Fibroblast of peridontal ligament (primary cell): ENCODE data around the gene EDA.

Source experiments
- DNase-seq: peaks from one replicate; pipeline ENCODE4 v3.0.0-alpha.2; 2010; ENCODE audit errors: extremely low read depth

EDA gene

GRCh38 chrX:70026112-70026850, 410.4 kb downstream of the EDA start:
- no peak for DNase-seq

- no peak for DNase-seq
Measured at GRCh38 chrX:70026851-70027200, 410.9 kb downstream of the EDA start.

GRCh38 chrX:70029863-70030262, 413.9 kb downstream of the EDA start:
- no peak for DNase-seq

GRCh38 chrX:70030301-70030767, 414.4 kb downstream of the EDA start:
- peak; percentile 24 for DNase-seq

GRCh38 chrX:70032792-70033191, 416.9 kb downstream of the EDA start:
- DNase-seq: no peak

- peak; percentile 3 for DNase-seq
Measured at GRCh38 chrX:70033348-70034051, 417.6 kb downstream of the EDA start.

GRCh38 chrX:70034646-70035045, 418.7 kb downstream of the EDA start:
- DNase-seq: no peak

GRCh38 chrX:70038515-70038914, 422.6 kb downstream of the EDA start:
- DNase-seq: no peak

- no peak for DNase-seq
Measured at GRCh38 chrX:70038951-70039350, 423.0 kb downstream of the EDA start.

GRCh38 chrX:70039758-70040157, 423.8 kb downstream of the EDA start:
- no peak for DNase-seq

GRCh38 chrX:70041993-70042392, 426.1 kb downstream of the EDA start:
- no peak for DNase-seq

GRCh38 chrX:70042399-70043371, 426.8 kb downstream of the EDA start:
- DNase-seq: no peak

- no peak for DNase-seq
Measured at GRCh38 chrX:70043685-70044084, 427.8 kb downstream of the EDA start.

GRCh38 chrX:70044541-70045245, 428.8 kb downstream of the EDA start:
- DNase-seq: no peak

GRCh38 chrX:70046978-70047377, 431.1 kb downstream of the EDA start:
- DNase-seq: no peak

- DNase-seq: no peak
Measured at GRCh38 chrX:70049406-70049805, 433.5 kb downstream of the EDA start.

GRCh38 chrX:70049925-70050324, 434.0 kb downstream of the EDA start, which contains the start of gene AWAT2:
Gene AWAT2, minus strand, starts transcription at chrX:70049938. Its CDS starts 6 bp downstream, at chrX:70049932.
- no peak for DNase-seq

- no peak for DNase-seq
Measured at GRCh38 chrX:70052895-70053615, 437.1 kb downstream of the EDA start.

GRCh38 chrX:70054391-70054790, 438.5 kb downstream of the EDA start:
- no peak for DNase-seq

- no peak for DNase-seq
Measured at GRCh38 chrX:70062076-70062475, 446.2 kb downstream of the EDA start, which contains the start of gene OTUD6A. Gene OTUD6A, plus strand, starts transcription at chrX:70062457. Its CDS starts 68 bp downstream, at chrX:70062525.
